Hepatocyte (in vitro differentiated cells): ENCODE data around the gene RPIA.

Source experiments
- EZH2 ChIP-seq: fragments of 200-600 bp; sonication (generic); IDR thresholded peaks from 2 replicates; pipeline ENCODE4 v1.6.1; 2016; ENCODE audit warnings: antibody characterized with exemption, mild to moderate bottlenecking, borderline replicate concordance
- EZH2phosphoT487 ChIP-seq: fragments of 200-600 bp; sonication (generic); IDR thresholded peaks from one replicate; pipeline ENCODE4 v1.6.1; 2018; ENCODE audit warnings: antibody characterized with exemption, mild to moderate bottlenecking, low read depth, moderate library complexity; ENCODE audit not compliant: unreplicated experiment, severe bottlenecking
- TF ChIP-seq, protein P1 (sequence below): fragments of 200-600 bp; sonication (generic); IDR thresholded peaks from 2 replicates; pipeline ENCODE4 v1.5.1; 2016; ENCODE audit warnings: antibody characterized with exemption, mild to moderate bottlenecking; ENCODE audit not compliant: poor library complexity

DNA sequence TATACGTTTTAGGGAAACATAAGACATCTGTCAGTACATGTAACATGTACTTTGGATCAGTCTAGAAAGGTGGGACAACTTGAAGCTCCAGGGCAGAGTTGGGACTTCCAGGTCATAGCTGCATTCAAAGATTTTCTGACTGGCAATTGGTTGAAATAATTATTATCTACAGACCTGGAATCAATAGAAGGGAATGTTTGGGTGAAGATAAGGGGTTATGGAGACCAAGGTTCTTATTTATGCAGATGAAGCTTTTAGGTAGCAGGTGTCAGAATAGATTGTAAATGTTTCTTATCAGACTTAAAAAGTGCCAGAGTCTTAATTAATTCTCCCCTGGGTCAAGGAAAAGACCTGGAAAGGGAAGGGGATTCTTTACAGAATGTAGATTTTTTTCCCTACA is 19.8 kb downstream of the RPIA start:
- TF ChIP-seq EZH2phosphoT487 = no peak
- TF ChIP-seq, protein P1, sequence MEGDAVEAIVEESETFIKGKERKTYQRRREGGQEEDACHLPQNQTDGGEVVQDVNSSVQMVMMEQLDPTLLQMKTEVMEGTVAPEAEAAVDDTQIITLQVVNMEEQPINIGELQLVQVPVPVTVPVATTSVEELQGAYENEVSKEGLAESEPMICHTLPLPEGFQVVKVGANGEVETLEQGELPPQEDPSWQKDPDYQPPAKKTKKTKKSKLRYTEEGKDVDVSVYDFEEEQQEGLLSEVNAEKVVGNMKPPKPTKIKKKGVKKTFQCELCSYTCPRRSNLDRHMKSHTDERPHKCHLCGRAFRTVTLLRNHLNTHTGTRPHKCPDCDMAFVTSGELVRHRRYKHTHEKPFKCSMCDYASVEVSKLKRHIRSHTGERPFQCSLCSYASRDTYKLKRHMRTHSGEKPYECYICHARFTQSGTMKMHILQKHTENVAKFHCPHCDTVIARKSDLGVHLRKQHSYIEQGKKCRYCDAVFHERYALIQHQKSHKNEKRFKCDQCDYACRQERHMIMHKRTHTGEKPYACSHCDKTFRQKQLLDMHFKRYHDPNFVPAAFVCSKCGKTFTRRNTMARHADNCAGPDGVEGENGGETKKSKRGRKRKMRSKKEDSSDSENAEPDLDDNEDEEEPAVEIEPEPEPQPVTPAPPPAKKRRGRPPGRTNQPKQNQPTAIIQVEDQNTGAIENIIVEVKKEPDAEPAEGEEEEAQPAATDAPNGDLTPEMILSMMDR = no peak
- no peak for TF ChIP-seq EZH2
